Brain microvascular endothelial cell (primary cell): ENCODE results near the gene P2RY2.

Experiments used
- DNase-seq: peaks from one replicate; pipeline ENCODE4 v3.0.0-alpha.2; 2020
- H3K27ac ChIP-seq: fragments of 250-450 bp; sonication (Bioruptor Pico); 2 replicates; pipeline ENCODE4 v1.5.1; 2020; ENCODE audit warnings: mild to moderate bottlenecking, moderate library complexity
- H3K27me3 ChIP-seq: fragments of 250-450 bp; sonication (Bioruptor Pico); replicated peaks from 2 replicates; pipeline ENCODE4 v1.5.1; 2020; ENCODE audit warnings: mild to moderate bottlenecking
- H3K36me3 ChIP-seq: fragments of 250-450 bp; sonication (Bioruptor Pico); replicated peaks from 2 replicates; pipeline ENCODE4 v1.5.1; 2020; ENCODE audit warnings: mild to moderate bottlenecking
- H3K4me3 ChIP-seq: 2 replicates; pipeline ENCODE4 v1.5.1; 2011; ENCODE audit warnings: low read depth, mild to moderate bottlenecking, control low read depth, low read length, moderate library complexity
- CTCF ChIP-seq: IDR thresholded peaks from 2 replicates; pipeline ENCODE4 v1.5.1; 2011; ENCODE audit warnings: low read depth, mild to moderate bottlenecking, moderate library complexity, low read length, control low read depth, inconsistent platforms; ENCODE audit errors: missing control alignments
- in situ Hi-C: cut with HindIII; loops from 2 replicates; pipeline ENCODE4 v1.10.0; 2017; ENCODE audit warnings: low sequenced_read_pairs, low pct_ligation_motif_present

P2RY2 gene

GRCh38 chr11:73226297-73227006 is 8.4 kb downstream of the P2RY2 start:
- in situ Hi-C loops = no loop called here
- Histone ChIP-seq H3K27ac (no peak overlapping the region), H3K4me3 (no peak overlapping the region), H3K36me3 (no peaks in the 10 kb centered on the region), H3K27me3 (no peaks in the 10 kb centered on the region)
- TF ChIP-seq CTCF = no peak
- DNase-seq = no peak

GRCh38 chr11:73227571-73228211 is 9.6 kb downstream of the P2RY2 start:
- Histone ChIP-seq H3K36me3 (no peaks in the 10 kb centered on the region), H3K27ac (no peak overlapping the region), H3K4me3 (no peak overlapping the region), H3K27me3 (no peaks in the 10 kb centered on the region)
- no peak for DNase-seq
- in situ Hi-C loops = no loop called here
- TF ChIP-seq CTCF = no peak

GRCh38 chr11:73228268-73229134 is 10.4 kb downstream of the P2RY2 start:
- no peaks in the 10 kb centered on the region for H3K36me3 ChIP-seq
- no peak overlapping the region for H3K27ac ChIP-seq
- no peaks in the 10 kb centered on the region for H3K27me3 ChIP-seq
- TF ChIP-seq CTCF = no peak
- H3K4me3 ChIP-seq = no peak overlapping the region
- in situ Hi-C loops = no loop called here
- no peak for DNase-seq

GRCh38 chr11:73229321-73229895 is 11.3 kb downstream of the P2RY2 start:
- Histone ChIP-seq H3K36me3 (no peaks in the 10 kb centered on the region), H3K27me3 (no peaks in the 10 kb centered on the region), H3K4me3 (no peak overlapping the region), H3K27ac (no peak overlapping the region)
- in situ Hi-C loops = no loop called here
- no peak for DNase-seq
- TF ChIP-seq CTCF = no peak

- TF ChIP-seq CTCF = no peak
- DNase-seq = no peak
- Histone ChIP-seq H3K4me3 (no peak overlapping the region), H3K27ac (no peak overlapping the region), H3K36me3 (no peaks in the 10 kb centered on the region), H3K27me3 (no peaks in the 10 kb centered on the region)
- in situ Hi-C loops = no loop called here
Measured at GRCh38 chr11:73229896-73230875, 12.1 kb downstream of the P2RY2 start.
